NCI-H774 (cell line): ENCODE data around the gene NUMB.

ENCODE experiments used
- DNase-seq: peaks from one replicate; lab custom pipeline; 2025; lab: John Stamatoyannopoulos, UW

NUMB gene

DNA sequence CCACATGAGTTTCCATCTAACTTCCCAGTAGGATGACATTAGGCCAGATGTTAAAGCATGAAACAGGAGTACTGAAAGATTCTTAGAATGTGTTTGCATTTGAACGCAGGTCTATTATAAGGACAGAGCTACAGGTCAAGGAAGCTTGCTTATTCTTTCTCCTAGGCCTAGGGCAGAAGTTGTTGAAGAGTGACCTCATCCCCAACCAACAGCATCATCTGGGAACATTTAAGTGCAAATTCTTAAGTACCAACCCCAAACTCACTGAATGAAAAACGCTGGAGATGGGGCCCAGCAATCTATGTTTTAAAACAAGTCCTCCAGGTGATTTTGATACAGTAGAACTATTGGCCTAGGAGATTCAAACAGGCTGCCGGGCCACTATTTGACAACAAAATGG, 168.6 kb downstream of the NUMB start:
- no peak for DNase-seq

DNA sequence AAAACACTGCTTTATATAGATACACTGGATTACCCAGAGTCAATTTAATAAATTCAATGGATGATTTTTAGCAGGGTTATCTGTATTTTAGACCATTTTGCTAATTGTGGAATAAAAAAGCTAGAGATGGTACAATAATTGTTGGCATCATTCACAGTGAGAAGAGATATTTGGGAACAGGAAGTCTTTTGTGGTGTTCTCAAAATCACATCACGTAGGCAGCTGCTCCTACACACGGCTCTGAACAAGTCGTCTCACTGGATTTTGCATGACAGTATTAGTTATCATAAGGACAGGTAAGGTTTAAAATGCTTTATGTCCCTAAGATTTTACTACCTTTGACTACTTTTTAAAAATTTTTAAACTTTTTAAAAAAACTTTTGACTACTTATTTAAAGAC, 169.0 kb downstream of the NUMB start:
- no peak for DNase-seq

DNA sequence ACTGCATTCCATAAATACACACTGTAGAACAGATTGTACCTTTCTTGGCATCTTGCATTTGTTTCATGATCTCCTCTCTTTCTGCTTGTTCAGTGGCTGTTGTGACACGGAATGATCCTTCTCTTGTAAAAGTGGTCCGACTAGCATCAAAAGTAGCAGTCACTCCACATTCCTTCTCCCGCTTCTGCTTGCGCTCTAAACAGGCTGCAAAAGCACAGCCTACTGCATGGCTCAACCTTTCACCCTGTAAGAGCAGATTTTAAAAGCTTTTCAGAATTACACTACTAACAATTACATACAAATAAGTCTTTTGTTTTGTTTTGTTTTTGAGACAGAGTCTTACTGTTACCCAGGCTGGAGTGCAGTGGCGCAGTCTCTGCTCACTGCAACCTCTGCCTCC, 171.3 kb downstream of the NUMB start:
- no peak for DNase-seq

DNA sequence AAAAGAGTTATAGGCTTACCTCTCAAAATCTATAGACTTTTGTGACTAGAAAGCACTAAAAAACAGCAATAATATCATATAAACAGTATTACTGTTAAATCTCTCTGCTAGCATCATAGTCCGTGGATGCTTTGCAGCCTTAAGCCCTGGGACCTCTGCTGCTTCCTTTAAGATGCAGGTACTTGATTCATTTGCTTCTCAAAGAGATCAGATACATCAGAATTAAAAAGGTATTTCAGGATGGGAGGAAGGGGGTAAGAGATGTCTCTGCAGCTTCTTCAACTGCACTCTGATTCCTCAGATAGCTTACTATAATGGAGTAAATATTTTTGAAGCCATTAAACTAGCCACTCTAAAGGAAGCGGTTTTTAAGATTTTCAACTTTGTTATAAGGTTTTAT, 171.7 kb downstream of the NUMB start:
- DNase-seq, result no peak

DNA sequence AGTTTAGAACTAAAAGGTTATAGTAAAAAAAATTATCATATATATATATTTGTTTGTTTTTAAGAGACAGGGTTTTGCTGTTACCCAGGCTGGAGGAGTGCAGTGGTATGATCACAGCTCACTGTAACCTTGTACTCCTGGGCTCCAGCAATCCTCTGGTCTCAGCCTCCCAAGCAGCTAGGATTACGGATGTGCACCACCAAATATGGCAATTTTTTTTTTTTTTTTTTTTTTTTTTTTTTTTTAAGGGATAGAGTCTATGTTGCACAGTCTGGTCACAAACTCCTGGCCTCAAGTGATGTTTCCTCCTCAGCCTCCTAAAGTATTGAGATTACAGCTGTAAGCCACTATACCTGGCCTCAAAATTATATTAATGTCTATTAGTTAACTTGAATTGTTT, 172.4 kb downstream of the NUMB start:
- DNase-seq, result no peak

DNA sequence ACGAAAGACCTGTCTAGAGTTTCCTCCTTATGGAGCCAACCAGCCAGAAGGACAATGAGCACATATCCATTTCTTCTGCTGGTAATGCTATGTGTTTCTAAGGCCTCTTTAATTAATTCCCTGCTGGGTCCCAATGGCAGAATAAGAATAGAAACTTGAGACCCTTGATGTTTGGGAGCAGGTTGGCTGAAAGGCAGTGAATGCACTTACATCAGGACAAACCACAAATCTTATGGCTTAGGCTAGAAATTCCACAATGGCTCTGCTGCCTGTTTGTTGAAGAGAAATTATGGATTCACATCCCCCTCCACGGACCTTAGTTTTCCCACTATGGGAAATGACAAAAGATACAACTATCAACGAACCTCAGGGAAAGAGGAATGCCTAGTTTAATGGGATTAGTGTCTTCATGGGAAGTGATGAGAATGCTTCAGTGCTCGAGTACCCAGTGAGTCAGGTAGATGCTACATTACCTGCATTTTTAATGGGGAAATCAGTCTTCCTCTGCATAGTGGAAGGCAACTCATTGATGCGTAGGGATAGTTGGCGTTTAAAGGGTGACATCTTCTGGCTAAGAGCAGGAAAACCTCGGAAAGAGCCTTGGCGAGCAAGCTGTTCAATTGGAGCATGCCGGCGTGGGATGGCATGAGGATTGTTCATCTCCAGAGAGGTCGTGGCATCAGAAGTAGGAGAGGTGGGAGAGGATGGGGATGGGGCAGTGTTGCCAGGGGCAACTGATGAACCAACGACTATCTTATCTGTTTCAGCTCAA, 174.6 kb downstream of the NUMB start:
- DNase-seq, result no peak

DNA sequence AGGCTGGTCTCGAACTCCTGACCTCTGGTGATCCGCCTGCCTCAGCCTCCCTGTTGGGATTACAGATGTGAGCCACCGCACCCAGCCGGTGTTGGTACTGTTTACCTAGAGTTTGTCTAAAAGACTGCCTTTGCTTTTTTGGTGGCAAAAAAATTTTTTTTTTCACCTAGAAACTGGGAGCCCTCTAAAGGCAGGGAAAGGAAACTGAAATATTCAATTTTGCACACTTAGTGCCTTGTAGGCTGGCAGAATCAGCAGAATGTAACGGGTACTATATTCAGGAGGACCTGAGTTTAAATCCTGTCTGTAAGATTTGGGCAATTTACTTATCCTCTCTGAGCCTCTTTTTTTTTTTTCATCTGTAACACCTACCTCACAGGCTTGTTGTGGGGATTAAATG, 177.4 kb downstream of the NUMB start:
- DNase-seq, result no peak

DNA sequence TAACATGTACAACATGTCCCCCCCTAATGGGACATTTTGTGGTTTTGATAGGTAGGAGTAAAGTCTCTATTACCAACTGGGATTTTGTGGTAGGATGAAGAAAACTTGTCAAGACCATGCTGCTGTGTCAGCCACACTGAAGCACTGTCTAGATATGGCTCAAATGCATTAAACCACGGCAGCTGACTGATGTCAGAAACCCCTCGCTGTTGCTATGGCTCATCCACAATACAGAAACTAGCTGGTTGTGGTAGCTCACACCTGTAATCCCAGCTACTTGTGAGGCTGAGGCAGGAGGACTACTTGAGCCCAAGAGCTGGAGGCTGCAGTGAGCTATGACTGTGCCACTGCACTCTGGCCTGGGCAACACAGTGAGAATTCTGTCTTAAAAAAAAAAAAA, 181.0 kb downstream of the NUMB start:
- no peak for DNase-seq

DNA sequence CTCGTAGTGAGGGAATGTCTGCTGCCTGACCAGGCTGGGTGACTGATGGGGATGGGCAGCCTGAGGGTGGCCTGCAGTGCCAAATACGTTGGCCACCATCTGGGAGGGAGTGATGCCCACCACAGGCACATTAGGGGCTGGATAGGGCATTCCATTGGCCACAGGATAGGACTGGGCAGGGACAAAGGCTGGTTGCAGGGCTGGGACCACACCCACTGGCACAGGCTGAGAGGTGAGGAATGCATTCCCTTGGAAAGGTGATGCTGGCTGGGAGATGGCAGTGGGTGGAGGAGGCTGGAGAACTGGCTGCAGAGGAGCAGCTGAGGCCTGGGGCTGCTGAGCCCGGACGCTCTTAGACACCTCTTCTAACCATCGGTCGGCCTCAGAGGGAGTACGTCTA, 181.5 kb downstream of the NUMB start:
- no peak for DNase-seq

DNA sequence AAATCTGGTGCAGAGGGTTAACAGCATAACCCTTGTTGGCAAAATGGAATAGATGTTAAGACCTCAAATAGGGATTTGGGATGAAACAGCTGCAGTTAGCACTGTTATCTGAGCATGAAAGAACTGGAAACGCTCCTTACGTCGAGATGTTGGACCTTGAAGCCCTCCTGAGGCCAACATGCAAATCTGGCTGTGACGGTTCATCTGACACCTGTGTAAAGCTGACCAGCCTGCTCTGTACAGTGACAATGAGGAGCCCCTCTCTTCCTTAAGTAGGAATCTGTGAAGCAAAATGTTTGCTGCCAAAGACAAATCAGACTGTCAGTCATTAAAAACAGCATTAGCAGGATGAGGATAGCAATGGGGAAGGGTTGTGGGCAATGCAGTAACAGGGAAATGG, 184.5 kb downstream of the NUMB start:
- no peak for DNase-seq

DNA sequence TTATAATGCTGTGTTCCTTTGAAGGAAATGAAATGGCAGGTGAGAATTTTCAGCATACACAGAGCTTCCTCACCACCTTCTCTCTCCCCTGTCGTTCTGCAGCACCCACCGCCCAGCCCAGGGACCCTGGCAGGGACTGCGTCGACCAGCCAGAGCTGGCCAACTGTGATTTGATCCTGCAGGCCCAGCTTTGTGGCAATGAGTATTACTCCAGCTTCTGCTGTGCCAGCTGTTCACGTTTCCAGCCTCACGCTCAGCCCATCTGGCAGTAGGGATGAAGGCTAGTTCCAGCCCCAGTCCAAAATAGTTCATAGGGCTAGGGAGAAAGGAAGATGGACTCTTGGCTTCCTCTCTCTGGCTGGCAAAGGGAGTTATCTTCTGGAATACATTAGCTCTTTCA, 186.0 kb downstream of the NUMB start:
- no peak for DNase-seq

DNA sequence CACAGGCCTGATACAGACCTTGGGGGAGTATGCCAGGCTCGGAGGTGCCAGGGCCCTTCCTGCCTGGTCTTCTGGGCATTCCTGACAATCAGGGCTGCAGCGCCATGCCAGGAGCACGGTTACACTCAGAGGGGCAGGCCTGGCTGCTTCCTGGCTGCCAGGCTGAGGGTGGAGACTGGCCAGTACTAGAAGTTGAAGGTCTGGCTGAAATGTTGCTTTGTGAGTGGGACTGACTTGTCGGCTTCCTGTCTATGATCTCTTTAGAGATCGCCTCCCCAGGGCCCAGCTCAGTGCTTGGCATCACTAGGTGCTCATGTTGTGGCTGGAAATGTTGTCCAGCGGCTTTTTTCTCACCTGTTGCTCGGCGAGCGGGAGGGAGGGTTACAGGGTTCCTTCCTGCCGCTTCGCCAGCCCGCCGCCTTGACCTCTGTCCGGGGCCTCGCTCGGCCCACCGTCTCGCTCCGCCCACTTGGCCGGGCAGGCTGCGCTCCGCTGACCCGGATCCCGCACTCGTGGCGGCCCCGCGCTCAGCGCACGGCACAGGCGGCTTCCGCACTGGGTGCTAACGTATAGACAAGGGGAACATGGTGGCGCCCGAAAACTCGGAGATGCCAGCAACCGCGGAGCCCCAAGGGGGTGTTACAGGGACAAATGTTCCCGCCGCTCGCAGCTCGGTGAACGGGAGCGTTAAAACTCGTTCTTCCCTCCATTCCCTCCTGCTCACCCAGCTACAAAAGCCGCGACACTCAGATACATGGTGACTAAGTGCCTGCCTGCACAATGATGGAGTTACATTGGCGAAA, 188.4 kb downstream of the NUMB start:
- DNase-seq, result no peak

DNA sequence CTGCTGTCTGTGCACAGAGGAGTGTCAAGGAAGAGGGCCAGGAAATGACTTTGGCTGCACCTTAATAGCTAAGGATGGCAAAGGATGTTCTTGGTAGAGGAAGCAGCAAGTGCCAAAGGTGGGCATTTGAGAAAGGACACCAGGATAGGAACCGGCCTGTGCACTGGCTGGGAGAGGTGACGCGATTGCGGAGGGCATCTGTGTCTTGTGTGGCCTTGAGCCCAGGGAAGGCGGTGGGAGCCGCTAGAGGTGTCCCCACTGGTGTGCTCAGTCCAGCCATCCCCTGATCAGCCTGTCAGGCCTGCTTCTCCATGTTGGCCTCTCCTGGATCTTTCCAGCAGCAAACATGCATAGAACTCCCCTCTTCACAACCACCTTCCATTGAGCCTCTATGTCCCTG, 190.9 kb downstream of the NUMB start:
- DNase-seq, result no peak

DNA sequence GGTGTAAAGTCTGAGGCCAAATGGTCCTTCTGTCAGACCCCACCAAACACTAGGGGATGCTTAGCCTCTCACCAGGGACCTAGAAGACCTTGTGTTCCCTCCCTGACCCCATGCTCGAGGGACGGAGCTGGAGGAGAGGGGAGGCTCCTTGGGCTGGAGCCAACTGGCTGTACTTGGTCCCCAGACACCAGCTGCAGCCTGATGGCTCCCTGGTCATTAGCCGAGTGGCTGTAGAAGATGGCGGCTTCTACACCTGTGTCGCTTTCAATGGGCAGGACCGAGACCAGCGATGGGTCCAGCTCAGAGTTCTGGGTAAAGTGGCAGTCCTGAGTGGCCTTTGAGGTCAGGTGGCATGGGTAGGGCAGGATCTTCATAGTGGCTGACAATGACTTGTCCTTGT, 192.0 kb downstream of the NUMB start:
- DNase-seq, result no peak

DNA sequence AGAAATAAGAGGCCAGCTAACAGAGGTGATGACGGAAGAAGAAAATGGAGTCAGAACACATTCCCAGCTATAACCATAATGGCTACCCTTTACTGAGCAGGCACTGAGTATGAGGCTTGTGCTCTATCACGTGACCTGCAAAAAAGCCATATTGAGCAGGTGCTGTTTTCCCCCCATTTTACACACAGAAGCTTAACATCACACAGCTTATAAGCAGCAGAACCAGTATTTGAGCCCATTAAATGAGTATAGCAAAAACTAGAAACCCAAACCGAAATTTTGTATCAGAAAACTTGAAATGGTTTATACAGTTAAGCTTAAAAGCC, 192.7 kb downstream of the NUMB start:
- DNase-seq, result no peak

DNA sequence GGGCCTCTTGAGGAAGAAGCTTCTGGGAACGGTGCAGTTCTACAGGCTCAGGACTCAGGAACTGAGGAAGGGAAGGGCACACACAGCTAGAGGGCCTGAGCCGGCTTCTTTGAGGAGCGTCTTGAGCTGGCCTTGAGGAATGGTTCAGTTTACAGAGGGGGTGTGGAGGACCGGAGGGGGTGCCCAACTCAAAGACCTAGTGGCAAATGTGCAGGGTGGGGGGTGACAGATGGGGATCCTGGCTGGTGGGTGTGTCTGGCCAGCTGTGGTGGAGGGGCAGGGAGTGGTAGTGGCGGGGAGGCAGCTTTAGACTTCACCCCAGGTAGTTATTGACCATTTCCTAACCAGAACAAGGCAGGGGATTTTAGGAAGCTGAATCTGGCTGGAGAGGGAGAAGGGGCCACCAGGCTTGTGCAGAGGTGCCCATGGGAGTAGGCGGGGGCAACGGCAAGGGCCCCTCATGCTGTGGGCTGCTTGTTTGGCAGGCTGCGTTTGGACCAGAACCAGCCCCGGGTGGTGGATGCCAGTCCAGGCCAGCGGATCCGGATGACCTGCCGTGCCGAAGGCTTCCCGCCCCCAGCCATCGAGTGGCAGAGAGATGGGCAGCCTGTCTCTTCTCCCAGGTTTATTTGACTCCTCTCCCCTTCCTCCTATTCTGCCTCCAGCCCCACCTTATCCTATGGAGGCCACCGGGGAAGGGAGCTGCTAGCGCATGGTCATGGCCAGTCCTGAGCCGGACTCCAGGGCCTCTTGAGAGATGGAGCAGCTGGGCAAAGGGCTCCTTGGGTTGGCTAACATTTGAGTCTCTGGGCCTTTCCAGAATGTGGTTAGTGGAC, 193.2 kb downstream of the NUMB start:
- DNase-seq, result no peak

DNA sequence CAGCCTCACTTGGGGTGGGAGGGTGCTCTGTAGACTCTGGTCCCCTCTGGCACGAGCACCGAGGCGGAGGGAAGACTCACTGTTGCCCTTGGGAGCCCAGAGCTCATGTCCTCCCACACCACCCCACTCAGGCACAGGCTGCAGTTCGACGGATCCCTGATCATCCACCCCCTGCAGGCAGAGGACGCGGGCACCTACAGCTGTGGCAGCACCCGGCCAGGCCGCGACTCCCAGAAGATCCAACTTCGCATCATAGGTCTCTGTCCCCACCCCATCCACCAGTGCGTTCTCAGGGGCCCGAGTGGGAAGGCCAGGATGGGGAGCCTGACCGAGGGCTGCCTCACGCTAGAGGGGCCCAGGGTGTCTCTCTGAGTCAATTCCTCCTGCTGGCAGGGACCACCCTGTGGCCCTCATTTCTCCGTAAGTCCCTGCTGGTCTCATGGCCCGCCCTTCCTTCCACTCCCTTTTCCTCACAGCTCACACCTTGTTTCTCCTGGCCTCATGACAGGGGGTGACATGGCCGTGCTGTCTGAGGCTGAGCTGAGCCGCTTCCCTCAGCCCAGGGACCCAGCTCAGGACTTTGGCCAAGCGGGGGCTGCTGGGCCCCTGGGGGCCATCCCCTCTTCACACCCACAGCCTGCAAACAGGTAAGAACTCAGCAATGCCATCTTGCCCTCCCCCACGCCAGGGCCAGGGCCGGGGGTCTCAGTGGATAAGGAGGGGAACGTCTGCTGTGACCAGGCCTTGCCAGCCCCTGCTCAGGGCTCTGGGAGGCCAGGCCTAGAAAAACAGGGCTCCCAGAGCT, 194.1 kb downstream of the NUMB start:
- no peak for DNase-seq

DNA sequence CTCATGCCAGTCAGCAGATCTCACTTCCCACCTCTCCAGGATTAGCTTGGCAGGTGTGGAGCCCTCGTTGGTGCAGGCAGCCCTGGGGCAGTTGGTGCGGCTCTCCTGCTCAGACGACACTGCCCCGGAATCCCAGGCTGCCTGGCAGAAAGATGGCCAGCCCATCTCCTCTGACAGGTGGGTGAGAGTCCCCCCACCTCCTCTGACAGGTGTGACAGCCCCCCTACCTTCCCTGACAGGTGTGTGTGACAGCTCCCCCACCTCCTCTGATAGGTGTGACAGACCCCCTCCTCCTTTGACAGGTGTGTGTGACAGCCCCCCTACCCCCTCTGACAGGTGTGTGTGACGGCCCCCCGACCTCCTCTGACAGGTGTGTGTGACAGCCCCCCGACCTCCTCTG, 194.7 kb downstream of the NUMB start:
- DNase-seq, result no peak

DNA sequence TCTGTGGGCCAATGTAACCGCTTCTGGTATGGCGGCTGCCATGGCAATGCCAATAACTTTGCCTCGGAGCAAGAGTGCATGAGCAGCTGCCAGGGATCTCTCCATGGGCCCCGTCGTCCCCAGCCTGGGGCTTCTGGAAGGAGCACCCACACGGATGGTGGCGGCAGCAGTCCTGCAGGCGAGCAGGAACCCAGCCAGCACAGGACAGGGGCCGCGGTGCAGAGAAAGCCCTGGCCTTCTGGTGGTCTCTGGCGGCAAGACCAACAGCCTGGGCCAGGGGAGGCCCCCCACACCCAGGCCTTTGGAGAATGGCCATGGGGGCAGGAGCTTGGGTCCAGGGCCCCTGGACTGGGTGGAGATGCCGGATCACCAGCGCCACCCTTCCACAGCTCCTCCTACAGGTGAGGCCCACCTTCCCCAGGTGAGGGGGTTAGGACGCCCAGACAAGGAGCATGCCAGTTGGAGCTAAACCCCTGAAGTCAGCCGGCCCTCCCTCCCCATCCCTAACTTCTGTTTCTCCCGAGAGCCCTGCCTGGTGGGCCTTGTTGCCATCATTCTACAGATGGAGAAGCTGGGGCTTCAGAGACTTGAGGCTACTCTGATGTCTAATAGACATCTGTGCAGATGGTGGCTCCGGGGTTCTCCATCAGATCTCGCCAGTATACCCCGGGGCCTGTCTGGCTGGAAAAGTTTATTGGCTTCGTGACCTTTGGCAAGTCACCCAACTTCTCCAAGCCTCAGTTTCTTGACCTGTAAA, 195.7 kb downstream of the NUMB start:
- DNase-seq, result no peak

DNA sequence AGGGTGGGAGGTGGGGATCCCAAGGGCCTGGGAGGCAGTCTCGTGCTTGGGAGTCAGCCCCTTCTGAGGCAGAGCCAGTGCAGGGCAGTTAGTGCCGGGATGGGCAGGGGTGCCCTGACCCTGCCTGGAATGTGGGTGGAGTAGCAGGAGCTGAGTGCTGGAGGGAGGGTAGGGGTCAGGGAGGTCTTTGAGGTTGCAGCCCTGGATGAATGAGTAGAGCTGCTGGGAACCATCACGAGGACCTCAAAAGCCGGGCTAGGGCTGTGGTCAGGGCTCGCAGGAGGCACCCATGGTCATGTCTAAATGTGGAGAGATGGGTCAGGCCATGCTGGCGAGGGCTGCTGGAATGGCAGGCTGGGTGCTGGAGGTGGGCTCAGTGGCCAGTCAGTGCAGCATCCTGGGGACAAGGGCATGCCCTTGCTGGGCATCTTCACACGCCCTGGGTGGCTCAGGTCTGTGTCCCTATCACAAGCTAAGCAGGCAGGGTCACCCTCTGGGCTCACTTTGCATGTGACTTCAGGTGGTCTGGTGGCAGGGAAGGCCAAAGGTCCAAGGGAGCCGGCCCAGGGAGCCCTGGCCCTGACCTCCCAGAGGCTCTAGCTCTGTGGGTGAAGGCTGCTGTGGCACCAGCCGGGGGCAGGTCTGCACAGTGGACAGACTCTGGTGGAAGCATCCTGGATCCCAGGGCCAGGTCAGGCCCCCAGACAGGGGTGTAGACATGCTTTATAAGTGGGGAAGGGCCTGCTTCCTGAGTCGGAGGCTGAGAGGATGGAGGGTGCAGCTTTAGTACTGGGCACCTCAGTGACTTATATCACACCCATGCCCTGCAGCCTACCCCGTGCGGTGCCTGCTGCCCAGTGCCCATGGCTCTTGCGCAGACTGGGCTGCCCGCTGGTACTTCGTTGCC, 196.6 kb downstream of the NUMB start:
- no peak for DNase-seq
